IPS-11a (cell line): ENCODE results near the gene OSBPL1A.

Source experiments
- H3K4me3 ChIP-seq: one replicate; pipeline ENCODE4 v1.5.1; 2013; ENCODE audit warnings: low read depth, low read length, control low read depth

Gene OSBPL1A

DNA sequence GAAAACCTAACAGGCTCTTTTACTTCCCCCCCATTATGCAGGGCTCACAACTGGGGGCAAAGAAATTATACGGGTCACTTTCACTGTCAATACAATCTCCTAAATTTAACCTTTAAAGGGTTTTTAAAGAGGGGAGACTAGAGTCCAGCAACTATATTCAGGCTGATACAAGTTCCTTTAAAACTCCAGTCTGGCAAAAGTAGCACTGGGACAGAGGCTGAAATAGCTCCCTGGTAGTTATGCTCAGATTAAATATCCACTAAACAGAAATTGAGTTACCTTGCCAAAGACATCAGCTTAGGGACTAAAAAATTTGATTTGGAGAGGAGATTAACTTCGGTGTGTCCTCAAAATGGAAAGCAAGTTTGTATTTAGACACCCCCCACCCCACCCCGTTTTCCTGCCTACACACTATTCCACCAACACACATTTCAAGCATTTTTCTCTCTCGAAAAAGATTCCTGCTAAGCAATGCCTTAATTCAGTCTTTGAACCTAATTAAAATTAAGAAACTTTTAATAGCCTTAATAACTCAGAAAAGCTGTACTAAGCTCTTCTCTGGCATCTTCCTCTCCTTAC is 127.2 kb downstream of the OSBPL1A start:
- peak overlapping the region; percentile 75 for H3K4me3 ChIP-seq

DNA sequence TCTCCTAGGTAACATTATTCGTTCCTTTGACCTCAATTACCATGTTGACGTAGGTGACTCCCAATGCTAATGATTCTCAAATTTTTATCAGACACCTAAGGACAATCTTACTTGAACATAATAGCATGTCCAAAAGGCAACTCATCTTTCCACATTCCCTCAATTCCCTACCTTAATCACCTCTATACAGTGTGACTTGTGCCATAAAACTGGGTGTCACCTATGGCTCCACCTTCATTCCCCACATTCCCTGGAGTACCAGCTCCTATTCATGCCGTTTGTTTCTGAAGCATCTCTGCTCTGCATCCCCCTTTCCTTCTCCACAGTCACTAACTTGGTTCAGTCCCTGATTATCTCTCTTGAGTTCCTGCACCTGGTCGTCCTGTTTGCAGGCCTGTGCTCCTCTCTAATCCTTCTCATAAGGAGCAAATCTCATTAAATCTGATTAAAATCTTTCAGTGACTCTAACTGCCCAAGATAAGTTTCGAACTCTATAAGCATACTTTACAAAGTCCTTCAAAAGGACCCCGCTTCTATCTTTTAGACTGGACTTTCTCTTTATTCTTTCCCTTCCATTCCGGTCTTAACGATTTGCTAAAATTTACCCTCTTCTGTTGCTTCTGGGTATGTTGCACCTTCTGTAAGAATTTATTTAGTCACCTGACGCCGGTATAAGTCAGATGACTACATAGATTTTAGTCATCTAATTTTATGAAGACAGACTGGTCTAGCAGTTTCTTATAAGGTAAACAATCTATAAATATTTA is 128.7 kb downstream of the OSBPL1A start:
- no peak overlapping the region for H3K4me3 ChIP-seq

GRCh38 chr18:24267878-24268277 is 129.7 kb downstream of the OSBPL1A start:
- no peak overlapping the region for H3K4me3 ChIP-seq

DNA sequence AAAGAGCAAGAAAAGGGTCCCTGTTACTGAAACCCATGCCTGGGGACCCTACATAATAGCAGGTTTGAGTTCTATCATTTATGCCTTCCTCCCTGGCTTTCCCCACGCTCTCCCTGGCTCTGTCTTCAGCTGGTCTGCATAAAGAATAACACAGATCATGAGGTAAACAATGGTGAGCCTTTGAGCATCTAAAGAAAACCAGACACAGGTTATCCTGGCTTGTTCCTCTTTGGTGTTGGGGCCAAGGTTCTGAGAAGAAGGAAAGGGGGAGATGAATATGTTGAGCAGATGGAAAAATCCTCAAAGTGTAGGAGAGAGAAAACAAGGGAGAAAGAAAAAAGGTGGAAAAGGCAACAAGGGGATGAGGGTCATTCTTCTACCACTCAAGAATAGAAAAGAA is 131.5 kb downstream of the OSBPL1A start:
- H3K4me3 ChIP-seq: no peak overlapping the region

DNA sequence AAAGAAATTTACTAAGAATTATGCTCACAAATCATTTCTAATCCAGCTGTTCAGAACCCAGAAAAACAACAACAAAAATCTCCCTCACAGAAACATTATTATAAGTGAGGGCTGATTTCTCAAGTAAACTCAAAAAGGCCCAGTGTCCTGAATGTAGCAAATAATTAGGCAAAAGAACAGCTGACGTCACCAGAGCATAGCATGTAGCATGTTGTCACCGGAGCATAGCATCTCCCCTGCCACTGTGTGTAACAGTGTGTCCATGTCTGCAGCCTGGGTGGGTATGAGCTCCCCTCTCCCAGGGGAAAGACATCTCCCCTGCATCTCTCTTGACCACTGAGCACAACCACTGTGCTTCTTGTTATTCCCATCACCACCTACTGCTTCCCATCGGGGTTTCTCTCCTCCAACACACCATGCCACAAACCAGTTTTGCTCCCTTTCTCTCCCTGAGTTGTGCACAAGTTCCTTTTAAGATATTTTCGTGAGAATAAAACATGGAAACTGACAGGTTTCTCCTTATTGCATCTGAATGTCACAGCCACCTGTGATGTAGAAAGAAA is 132.0 kb downstream of the OSBPL1A start:
- H3K4me3 ChIP-seq: no peak overlapping the region

- H3K4me3 ChIP-seq: no peak overlapping the region
These were observed 134.6 kb downstream of the OSBPL1A start for GRCh38 chr18:24263050-24263449.

DNA sequence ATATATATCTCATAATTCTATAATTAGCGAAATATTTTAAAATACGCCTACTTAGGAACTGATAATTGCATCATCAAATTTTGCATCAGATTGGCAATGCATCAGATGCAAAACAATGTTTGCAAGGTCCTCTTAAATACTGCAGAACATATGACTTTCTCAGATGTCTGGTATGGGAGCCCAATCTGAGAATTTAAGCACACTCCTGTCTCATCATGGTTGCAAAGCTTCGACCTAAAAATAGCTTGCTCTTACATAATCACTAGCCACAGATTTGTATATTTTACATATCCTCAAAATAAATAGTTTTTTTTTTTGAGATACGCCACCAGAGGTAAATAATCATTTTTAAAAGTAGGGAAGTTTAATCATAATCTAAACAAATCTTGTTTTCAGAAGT is 135.5 kb downstream of the OSBPL1A start:
- H3K4me3 ChIP-seq: no peak overlapping the region

DNA sequence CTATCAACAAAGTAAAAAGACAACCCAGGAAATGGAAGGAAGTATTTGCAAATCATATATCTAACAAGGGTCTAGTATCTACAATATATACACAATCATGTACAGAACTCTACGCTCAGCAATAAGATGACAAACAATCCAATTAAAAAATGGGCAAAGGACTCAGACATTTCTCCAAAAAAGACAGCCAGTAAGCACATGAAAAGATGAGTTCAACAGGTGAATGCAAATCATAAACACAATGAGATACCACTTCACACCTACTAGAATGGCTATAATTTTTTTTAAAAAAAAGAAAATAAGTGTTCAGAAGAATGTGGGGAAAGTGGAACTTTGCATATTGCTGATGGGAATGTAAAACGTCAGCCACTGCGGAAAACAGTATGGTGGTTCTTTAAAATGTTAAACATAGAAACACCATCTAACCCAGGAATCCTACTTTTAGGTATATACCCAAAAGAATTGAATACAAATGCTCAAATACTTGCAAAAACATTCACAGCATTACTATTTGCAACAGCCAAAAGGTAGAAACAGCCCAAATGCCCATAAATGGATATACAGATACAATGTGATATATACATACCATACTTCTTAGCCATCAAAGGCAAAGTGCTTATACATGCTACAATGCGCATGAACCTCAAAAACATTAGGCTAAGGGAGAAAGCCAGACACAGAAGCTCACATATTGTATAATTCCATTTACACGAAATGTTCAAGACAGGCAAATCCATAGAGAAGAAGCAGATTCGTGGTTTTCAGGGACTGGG is 137.6 kb downstream of the OSBPL1A start:
- no peak overlapping the region for H3K4me3 ChIP-seq

DNA sequence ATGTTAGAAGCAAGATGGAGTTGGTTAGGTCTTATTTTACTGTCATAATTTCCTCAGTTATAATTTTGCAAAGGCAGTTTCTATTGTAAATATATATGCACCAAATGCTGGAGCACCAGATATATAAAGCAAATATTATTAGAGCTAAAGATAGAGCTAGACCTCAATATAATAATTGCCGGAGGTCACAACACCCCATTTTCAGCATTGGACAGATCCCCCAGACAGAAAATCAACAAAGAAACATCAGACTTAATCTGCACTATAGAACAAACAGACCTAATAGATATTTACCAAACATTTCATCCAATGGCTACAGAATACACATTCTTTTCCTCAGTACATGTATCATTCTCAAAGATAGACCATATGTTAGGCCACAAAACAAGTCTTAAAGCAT is 143.6 kb downstream of the OSBPL1A start:
- no peak overlapping the region for H3K4me3 ChIP-seq

DNA sequence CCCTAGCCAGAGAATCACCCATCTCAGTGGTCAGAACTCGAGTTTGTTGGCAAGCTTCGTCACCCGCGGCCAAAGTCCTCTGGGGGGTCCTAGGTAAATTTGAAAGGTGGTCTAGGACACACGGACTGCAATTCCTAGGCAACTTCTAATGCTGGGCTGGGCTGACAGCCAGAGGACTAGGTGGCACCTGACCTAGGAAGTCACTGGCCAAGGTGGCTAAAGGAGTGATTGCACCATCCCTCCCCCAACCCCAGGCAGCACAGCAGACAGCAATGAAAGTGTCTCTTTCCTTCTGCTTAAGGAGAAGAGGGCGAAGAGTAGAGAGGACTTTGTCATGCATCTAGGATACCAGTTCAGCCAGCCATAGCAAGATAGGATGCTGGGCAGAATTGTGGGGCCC is 147.9 kb downstream of the OSBPL1A start:
- no peak overlapping the region for H3K4me3 ChIP-seq

DNA sequence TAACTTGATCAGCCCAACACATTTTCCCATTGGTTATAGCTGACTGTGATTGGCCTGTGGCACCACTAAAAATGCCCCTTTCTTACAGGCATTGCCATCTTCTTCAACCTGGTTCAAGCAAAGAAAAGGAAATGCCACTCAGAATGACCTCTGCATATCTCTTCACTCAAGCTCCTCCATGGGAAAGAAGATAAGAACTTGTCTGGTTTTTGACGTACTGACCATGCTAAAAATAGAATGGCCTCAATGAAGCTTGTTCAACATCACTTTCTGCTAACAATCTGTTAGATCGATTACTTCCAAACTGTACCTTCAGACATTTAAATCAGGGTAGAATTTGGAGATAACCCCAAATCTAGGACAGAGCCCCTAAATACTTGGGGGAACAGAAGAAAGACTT is 149.3 kb downstream of the OSBPL1A start:
- H3K4me3 ChIP-seq: no peak overlapping the region

DNA sequence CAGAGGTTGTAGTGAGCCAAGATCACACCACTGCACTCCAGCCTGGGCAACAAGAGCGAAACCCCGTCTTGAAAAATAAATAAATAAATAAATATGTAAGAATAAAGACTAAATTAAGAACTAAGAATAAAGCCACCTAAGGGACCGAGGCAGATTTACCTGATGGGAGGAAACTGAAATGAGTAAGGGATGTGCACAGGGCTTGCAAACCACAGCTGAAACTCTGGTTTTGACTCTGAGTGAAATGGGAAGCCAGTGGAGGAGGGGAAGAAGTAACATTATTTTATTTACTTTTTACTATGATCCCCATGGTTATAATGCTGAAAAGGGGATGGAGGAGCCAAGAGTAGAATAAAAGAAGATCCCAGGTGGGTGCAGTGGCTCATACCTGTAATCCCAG is 151.5 kb downstream of the OSBPL1A start:
- H3K4me3 ChIP-seq: no peak overlapping the region

- H3K4me3 ChIP-seq: no peak overlapping the region
These were observed 152.9 kb downstream of the OSBPL1A start for GRCh38 chr18:24244698-24245097.

DNA sequence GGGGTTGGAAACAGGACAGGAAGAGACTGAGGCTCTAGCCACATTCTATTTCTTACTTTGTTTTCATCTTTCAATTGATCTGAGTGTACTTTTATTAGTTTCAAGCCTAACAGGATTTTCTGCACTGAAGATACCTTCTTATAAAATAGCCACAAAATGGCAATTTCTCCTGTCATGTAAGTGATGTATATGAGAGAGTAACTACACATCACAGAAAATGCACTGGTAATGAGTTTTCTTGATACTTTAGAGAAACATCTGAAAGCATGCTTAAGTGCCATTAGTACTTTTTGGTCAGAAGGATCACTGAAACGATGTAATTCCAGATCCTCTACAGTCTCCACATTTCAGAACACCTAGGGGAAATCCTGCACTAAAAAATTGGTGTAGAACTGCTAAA is 153.9 kb downstream of the OSBPL1A start:
- no peak overlapping the region for H3K4me3 ChIP-seq

GRCh38 chr18:24239341-24239740 is 158.3 kb downstream of the OSBPL1A start:
- no peak overlapping the region for H3K4me3 ChIP-seq

DNA sequence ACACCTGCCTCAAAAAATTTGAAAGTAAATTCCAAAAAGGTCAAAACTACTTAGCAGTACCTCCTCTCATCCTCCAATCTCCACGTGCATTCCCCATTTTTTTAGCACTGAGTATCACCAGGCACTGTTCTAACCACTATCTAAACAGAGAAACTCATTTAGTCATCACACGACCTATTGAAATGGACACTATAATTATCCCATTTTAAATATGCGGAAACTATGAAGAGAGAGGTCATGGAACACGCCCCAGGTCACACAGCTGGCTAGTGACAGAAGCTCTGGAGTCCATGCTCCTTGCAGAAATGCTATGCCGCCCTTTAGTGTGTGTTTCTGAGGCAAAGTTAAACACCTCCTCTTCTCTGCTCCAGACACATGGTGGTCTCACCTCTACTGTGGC is 159.2 kb downstream of the OSBPL1A start:
- no peak overlapping the region for H3K4me3 ChIP-seq

GRCh38 chr18:24234850-24235418 is 162.7 kb downstream of the OSBPL1A start:
- no peak overlapping the region for H3K4me3 ChIP-seq

DNA sequence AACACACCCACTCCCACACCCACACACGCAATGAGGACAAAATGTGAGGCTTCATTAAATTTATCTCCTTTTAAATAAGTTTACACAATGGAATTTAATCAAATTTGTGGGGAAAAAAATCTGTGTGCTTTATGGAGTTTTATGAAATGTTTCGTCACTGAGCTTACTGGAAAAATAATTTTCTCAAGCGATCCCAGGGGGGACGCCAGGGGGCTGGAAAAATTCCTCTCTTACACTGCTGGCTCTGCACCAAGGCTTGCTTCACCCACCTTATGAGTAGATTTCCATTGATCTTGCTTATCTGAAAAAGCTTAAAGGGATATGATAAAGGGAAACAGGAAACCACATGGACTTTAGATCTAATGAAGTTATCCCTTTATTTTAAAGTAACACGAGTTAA is 163.3 kb downstream of the OSBPL1A start:
- no peak overlapping the region for H3K4me3 ChIP-seq

DNA sequence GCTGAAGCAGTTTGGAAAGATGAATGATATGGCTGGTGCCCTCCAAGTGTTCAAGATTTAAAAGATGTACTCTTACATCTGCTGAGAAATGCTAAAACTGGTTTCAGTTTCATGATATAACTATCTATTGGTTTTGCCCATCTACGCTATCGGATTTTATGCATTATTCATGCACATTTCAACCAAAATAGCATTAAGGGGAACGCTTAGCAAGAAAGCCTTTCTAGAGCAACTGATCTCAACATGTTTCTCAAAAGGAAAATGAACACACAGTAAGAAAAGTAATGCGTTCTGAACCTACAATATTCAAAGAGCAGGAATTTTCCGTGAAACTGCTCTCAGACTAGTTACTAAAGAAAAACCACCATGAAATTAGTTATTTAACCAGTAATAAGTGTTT is 164.8 kb downstream of the OSBPL1A start:
- H3K4me3 ChIP-seq: no peak overlapping the region

GRCh38 chr18:24231773-24232735 is 165.6 kb downstream of the OSBPL1A start:
- H3K4me3 ChIP-seq: no peak overlapping the region
